Measurements from ENCODE around the gene PEPD.

PEPD gene

GRCh38 chr19:33469171-33470039 lies 52.2 kb downstream of the PEPD start:
- H3K27ac Mint-ChIP-seq = peak overlapping the region; percentile 19 to 60
- ATAC-seq (no peak), DNase-seq (no peak)
- H3K4me3 Mint-ChIP-seq = no peak overlapping the region
- peaks cover 6% of the 10 kb centered on the region for H3K4me1 Mint-ChIP-seq
- H3K27me3 Mint-ChIP-seq = no peaks in the 10 kb centered on the region
- no peaks in the 10 kb centered on the region for H3K9me3 Mint-ChIP-seq

DNA sequence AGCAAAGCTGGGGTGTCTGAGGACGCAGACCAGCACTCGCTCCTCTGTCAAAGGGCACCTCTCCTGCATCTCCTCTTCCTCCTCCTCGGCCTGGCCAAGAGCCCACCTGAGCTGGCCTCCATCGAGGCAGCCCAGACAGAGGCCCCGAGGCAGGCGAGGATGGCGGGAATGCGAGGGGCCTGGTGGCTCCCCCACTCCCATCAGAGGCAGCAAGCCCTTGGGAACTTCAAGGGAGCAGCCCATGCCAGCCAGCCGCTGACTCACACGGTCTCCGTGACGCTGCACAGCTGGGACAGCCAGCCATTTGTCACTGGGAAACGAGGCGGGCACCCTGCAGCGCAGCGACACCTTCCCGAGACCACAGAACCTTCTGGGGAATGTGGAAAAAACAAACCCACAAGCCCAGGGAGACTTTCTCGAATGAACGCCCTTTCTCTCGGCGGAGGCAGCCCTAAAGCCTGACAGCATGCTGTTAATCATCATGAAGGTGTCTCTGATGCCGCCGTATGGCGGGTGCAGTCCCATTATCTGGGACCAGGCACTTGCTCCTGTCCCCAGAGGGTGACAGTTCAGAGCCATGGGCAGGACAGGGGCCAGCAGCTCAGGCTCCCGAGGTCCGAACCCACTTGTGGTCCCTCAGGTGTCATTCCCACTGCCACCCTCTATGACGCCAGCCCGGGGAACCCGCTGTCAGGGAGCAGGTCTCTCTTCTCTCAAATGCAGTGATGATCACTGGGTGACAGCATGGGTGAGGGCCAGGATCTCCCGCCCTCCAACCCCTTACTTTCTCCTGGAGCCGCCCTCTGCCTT lies 53.0 kb downstream of the PEPD start:
- H3K9me3 Mint-ChIP-seq = no peaks in the 10 kb centered on the region
- H3K4me1 Mint-ChIP-seq = peaks cover 4% of the 10 kb centered on the region
- no peak for ATAC-seq
- no peak for DNase-seq
- no peak overlapping the region for H3K4me3 Mint-ChIP-seq
- no peaks in the 10 kb centered on the region for H3K27me3 Mint-ChIP-seq
- no peak overlapping the region for H3K27ac Mint-ChIP-seq

DNA sequence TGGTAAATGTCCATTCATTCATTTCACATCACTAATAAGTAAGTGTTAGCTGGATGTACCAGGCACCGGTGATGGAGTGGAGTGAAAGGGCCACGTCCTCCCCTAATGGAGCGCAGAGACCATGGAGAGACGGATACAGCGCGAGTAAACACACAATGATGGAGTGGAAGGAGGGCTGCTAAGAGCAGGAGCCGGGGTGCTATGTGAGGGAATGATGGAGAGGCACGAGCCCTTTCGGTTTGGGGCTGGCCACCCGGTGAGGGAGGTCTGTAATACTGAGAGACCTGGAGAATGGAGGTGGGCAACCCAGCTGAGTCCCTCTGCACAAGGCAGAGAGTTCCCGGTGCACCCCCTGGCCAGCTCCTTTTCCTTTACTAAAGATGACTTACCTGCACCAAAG lies 53.7 kb downstream of the PEPD start:
- no peaks in the 10 kb centered on the region for H3K4me1 Mint-ChIP-seq
- H3K27ac Mint-ChIP-seq = no peak overlapping the region
- H3K9me3 Mint-ChIP-seq = no peaks in the 10 kb centered on the region
- no peaks in the 10 kb centered on the region for H3K27me3 Mint-ChIP-seq
- no peak for ATAC-seq
- no peak for DNase-seq
- H3K4me3 Mint-ChIP-seq = no peak overlapping the region

DNA sequence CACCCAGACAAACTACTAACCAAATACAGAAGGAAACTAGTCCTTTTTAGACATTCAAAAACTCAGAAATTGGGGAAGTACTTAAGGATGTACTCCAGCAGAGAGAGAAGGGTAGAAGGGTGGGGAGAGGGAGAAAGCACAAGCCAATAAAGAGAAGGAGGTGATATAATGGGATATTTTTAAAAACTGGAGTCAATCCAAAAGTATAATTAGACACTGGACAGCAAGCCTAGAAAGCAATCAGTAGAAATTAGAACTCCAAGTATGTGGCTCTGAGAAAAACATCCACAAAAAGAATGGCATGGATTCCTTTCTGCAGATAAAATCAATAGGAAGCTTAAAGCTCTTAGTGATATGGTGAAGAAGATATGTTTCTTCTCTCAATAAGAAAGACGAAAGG lies 55.8 kb downstream of the PEPD start:
- Mint-ChIP-seq H3K4me3 (no peak overlapping the region), H3K27ac (no peak overlapping the region), H3K9me3 (no peaks in the 10 kb centered on the region), H3K4me1 (no peaks in the 10 kb centered on the region), H3K27me3 (no peaks in the 10 kb centered on the region)
- DNase-seq = no peak
- ATAC-seq = no peak

DNA sequence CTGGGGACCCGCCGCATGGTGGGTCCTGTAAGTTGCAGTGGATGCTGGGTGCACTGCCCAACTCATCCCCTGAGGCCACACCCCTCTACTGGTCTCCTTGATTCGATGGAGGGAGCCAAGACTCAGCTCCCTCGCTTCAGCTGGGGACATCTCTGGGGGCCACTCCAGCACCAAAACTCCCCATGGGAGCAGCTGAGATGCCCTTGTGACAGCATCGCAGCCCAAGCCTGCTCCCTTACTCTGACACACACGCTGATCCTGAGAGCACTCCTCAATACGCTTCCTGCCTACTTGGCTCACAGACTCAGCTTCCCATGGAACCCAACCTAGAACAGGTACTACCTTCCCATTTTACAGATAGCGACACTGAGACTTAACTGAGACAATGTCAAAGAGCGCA lies 56.2 kb downstream of the PEPD start:
- Mint-ChIP-seq H3K27me3 (no peaks in the 10 kb centered on the region), H3K4me3 (no peak overlapping the region), H3K27ac (no peak overlapping the region), H3K4me1 (peaks cover under 1% of the 10 kb centered on the region), H3K9me3 (no peaks in the 10 kb centered on the region)
- ATAC-seq = no peak
- no peak for DNase-seq

GRCh38 chr19:33464733-33465115 lies 56.9 kb downstream of the PEPD start:
- H3K27ac Mint-ChIP-seq = no peak overlapping the region
- H3K4me3 Mint-ChIP-seq = no peak overlapping the region
- peaks cover 5% of the 10 kb centered on the region for H3K4me1 Mint-ChIP-seq
- H3K27me3 Mint-ChIP-seq = no peaks in the 10 kb centered on the region
- DNase-seq (no peak), ATAC-seq (no peak)
- H3K9me3 Mint-ChIP-seq = no peaks in the 10 kb centered on the region

- ATAC-seq (no peak), DNase-seq (no peak)
- Mint-ChIP-seq H3K27ac (no peak overlapping the region), H3K4me1 (peaks cover 5% of the 10 kb centered on the region), H3K4me3 (no peak overlapping the region), H3K27me3 (no peaks in the 10 kb centered on the region), H3K9me3 (no peaks in the 10 kb centered on the region)
Observed at GRCh38 chr19:33464010-33464732, 57.4 kb downstream of the PEPD start.

GRCh38 chr19:33463199-33463598 lies 58.4 kb downstream of the PEPD start:
- Mint-ChIP-seq H3K4me3 (no peak overlapping the region), H3K4me1 (peaks cover 5% of the 10 kb centered on the region), H3K27ac (no peak overlapping the region), H3K27me3 (no peaks in the 10 kb centered on the region), H3K9me3 (no peaks in the 10 kb centered on the region)
- ATAC-seq (no peak), DNase-seq (no peak)

DNA sequence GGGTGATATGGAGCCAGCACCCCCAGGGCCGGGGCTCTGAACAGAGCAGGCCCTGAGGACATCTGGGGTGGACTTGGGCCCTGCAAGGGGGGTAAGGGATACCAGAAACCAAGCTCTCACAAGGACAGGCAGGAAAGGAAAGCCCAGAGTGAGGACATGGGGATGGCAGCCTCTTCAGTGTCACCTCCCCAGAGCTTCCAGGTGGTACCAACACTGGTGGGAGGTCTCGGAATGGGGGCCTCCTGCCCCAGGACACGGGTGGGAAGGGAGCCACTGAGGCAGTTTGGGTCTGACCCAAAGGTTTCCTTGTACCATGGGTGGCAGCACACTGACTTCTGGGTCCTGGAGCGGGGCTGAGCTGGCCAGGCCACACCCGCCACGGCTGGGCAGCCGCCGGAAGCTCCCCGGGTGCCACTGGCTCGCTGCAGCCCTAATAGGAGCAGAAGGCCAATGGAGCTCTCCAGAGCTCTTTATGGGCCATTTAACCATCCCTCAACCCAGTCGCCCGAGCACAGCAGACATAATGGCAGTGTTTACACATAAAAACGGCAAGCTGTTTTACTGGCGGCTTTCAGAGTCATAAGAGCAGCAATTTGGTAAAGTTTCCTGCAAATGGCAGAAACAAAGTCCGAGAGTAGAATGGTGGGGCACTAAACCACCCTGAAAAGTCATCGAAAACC lies 59.3 kb downstream of the PEPD start:
- ATAC-seq = no peak
- H3K4me1 Mint-ChIP-seq = peaks cover 5% of the 10 kb centered on the region
- H3K27me3 Mint-ChIP-seq = no peaks in the 10 kb centered on the region
- no peak overlapping the region for H3K27ac Mint-ChIP-seq
- DNase-seq = no peak
- no peak overlapping the region for H3K4me3 Mint-ChIP-seq
- no peaks in the 10 kb centered on the region for H3K9me3 Mint-ChIP-seq

GRCh38 chr19:33461256-33462111 lies 60.1 kb downstream of the PEPD start:
- no peak for DNase-seq
- peaks cover 5% of the 10 kb centered on the region for H3K4me1 Mint-ChIP-seq
- no peaks in the 10 kb centered on the region for H3K27me3 Mint-ChIP-seq
- H3K9me3 Mint-ChIP-seq = no peaks in the 10 kb centered on the region
- no peak overlapping the region for H3K27ac Mint-ChIP-seq
- no peak overlapping the region for H3K4me3 Mint-ChIP-seq
- no peak for ATAC-seq

DNA sequence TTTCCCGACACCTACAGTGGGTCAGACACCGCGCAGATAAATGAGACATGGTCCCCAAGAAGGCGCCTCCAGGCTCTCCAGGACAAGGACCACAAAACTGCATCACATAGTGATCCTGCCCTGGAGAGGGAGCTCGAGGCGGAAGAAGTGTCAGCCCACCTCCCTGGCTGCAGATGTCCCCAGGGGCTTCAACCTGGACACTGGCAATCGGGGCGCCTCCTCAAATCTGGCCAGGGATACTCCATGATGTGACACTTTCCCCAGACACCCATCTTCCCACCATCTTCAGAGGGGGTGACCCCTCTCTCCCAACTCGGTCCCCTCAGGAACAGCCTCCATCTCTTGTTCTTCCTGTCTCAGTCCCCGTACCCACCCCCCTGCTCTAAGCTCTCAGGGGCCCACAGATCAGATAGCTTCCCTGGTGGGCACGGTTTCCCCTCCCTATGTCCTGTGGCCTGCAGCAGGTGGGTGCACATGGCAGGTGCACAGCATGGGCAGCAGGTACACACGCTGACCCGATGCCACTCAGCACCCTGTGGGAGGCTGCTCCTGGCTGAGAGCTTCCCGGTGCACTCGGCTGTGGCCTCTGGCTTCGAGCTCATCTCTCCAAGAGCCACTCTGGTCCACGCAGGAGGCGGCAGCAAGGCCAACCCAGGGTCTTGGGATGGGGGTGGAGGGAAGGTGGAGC lies 61.2 kb downstream of the PEPD start:
- no peak for ATAC-seq
- DNase-seq = no peak
- Mint-ChIP-seq H3K4me3 (no peak overlapping the region), H3K9me3 (no peaks in the 10 kb centered on the region), H3K27ac (no peak overlapping the region), H3K27me3 (no peaks in the 10 kb centered on the region), H3K4me1 (peaks cover 5% of the 10 kb centered on the region)

- H3K4me1 Mint-ChIP-seq = peaks cover 5% of the 10 kb centered on the region
- no peaks in the 10 kb centered on the region for H3K27me3 Mint-ChIP-seq
- DNase-seq = no peak
- H3K27ac Mint-ChIP-seq = no peak overlapping the region
- H3K9me3 Mint-ChIP-seq = no peaks in the 10 kb centered on the region
- no peak for ATAC-seq
- H3K4me3 Mint-ChIP-seq = no peak overlapping the region
Observed at GRCh38 chr19:33459222-33460090, 62.1 kb downstream of the PEPD start.

- no peaks in the 10 kb centered on the region for H3K9me3 Mint-ChIP-seq
- DNase-seq (no peak), ATAC-seq (no peak)
- no peak overlapping the region for H3K4me3 Mint-ChIP-seq
- peaks cover 5% of the 10 kb centered on the region for H3K4me1 Mint-ChIP-seq
- H3K27me3 Mint-ChIP-seq = no peaks in the 10 kb centered on the region
- no peak overlapping the region for H3K27ac Mint-ChIP-seq
Observed at GRCh38 chr19:33458807-33459206, 62.8 kb downstream of the PEPD start.

Measured in stimulated activated naive CD8-positive, alpha-beta T cell treated with anti-CD3 and anti-CD28 coated beads, Interleukin-15, amount 100 ng/mL, for 72 hours (primary cell).